HEK293 (cell line): ENCODE measurements around the gene VARS1.
"Not testable (repeated sequence)": the region's sequence is repeated elsewhere in the genome, so short reads cannot be mapped to it uniquely, and the experiment has no call there.

Experiments
- CTCF ChIA-PET: fragments of 350-600 bp; formaldehyde crosslinking; extraction: SDS; loops from one replicate; lab custom pipeline; 2021; ENCODE audit warnings: antibody characterized with exemption; lab: Yijun Ruan, JAX
- POLR2A ChIA-PET: fragments of 300-600 bp; formaldehyde crosslinking; extraction: SDS; loops from one replicate; lab custom pipeline; 2020; ENCODE audit warnings: antibody characterized with exemption, inconsistent platforms; lab: Yijun Ruan, JAX
- H3K27ac ChIP-seq: fragments of 200-500 bp; sonication (Bioruptor generic); 2 replicates; pipeline ENCODE4 v1.5.1; 2014; ENCODE audit warnings: low read depth, low read length, control low read depth, inconsistent platforms; ENCODE audit errors: extremely low read depth
- H3K36me3 ChIP-seq, 2 experiments: fragments of 200-500 bp in 1 of 2; sonication (Bioruptor generic) in 1 of 2; 1 replicate in 1 of 2; 2 replicates in 1 of 2; pipeline ENCODE4 v1.5.1; 2014 to 2017; ENCODE audit warnings: inconsistent platforms in 2 of 2, low read length in 2 of 2; ENCODE audit not compliant: control insufficient read depth in 2 of 2, insufficient read depth in 1 of 2
- H3K4me1 ChIP-seq: fragments of 200-500 bp; sonication (Bioruptor generic); 2 replicates; pipeline ENCODE4 v1.5.1; 2014; ENCODE audit warnings: mild to moderate bottlenecking, low read length, inconsistent platforms; ENCODE audit not compliant: control insufficient read depth, insufficient read depth
- H3K4me3 ChIP-seq: 2 replicates; pipeline ENCODE4 v1.5.1; 2011; ENCODE audit warnings: low read depth, mild to moderate bottlenecking, control low read depth, low read length, moderate library complexity
- H3K9me3 ChIP-seq: fragments of 200-500 bp; sonication (Bioruptor generic); 2 replicates; pipeline ENCODE4 v1.5.1; 2014; ENCODE audit warnings: low read depth, low read length, inconsistent platforms; ENCODE audit not compliant: control insufficient read depth, insufficient read depth
- HOXA7 ChIP-seq: sonication (generic); formaldehyde crosslinking; IDR thresholded peaks from 2 replicates; pipeline ENCODE4 v1.8.1; 2022; ENCODE audit warnings: missing genetic modification reagents, borderline replicate concordance
- HOXC10 ChIP-seq: sonication (generic); formaldehyde crosslinking; IDR thresholded peaks from 2 replicates; pipeline ENCODE4 v1.8.1; 2023; ENCODE audit warnings: mild to moderate bottlenecking, missing genetic modification reagents
- IKZF3 ChIP-seq: fragments of 450-650 bp; IDR thresholded peaks from 2 replicates; pipeline ENCODE4 v1.5.0; 2018; ENCODE audit warnings: missing biosample characterization, mild to moderate bottlenecking, missing genetic modification characterization, moderate library complexity
- KLF17 ChIP-seq: fragments of 450-650 bp; formaldehyde crosslinking; IDR thresholded peaks from 2 replicates; pipeline ENCODE4 v1.5.1; 2016; ENCODE audit warnings: missing biosample characterization, missing genetic modification characterization
- KLF9 ChIP-seq: fragments of 450-650 bp; formaldehyde crosslinking; IDR thresholded peaks from 2 replicates; pipeline ENCODE4 v1.5.1; 2016; ENCODE audit warnings: missing biosample characterization, missing genetic modification characterization, low read depth
- TCF7L2 ChIP-seq: IDR thresholded peaks from 2 replicates; pipeline ENCODE4 v1.6.1; 2011; ENCODE audit warnings: low read depth, mild to moderate bottlenecking, inconsistent platforms, low read length, moderate library complexity, borderline replicate concordance
- WT1 ChIP-seq: fragments of 450-650 bp; formaldehyde crosslinking; IDR thresholded peaks from 2 replicates; pipeline ENCODE4 v1.5.1; 2016; ENCODE audit warnings: missing biosample characterization, missing genetic modification characterization
- ZBTB21 ChIP-seq: fragments of 450-650 bp; formaldehyde crosslinking; IDR thresholded peaks from 2 replicates; pipeline ENCODE4 v1.5.1; 2017; ENCODE audit warnings: missing biosample characterization, missing genetic modification characterization
- ZBTB44 ChIP-seq: fragments of 450-650 bp; IDR thresholded peaks from 2 replicates; pipeline ENCODE4 v1.5.1; 2018; ENCODE audit warnings: missing biosample characterization, mild to moderate bottlenecking, missing genetic modification characterization
- ZFP37 ChIP-seq: fragments of 450-650 bp; formaldehyde crosslinking; IDR thresholded peaks from 2 replicates; pipeline ENCODE4 v1.5.1; 2016; ENCODE audit warnings: missing biosample characterization, missing genetic modification characterization
- ZNF121 ChIP-seq: fragments of 450-650 bp; formaldehyde crosslinking; IDR thresholded peaks from 2 replicates; pipeline ENCODE4 v1.5.1; 2016; ENCODE audit warnings: missing biosample characterization, missing genetic modification characterization
- ZNF214 ChIP-seq: fragments of 450-650 bp; formaldehyde crosslinking; IDR thresholded peaks from 2 replicates; pipeline ENCODE4 v1.5.1; 2017; ENCODE audit warnings: missing biosample characterization, mild to moderate bottlenecking, missing genetic modification characterization, borderline replicate concordance
- ZNF274 ChIP-seq, 2 experiments: fragments of 200-500 bp in 1 of 2; fragments of 450-650 bp in 1 of 2; sonication (Bioruptor generic) in 1 of 2; formaldehyde crosslinking in 1 of 2; IDR thresholded peaks; 2 replicates each; pipeline versions ENCODE4 v1.5.1 to v1.6.1; 2014 to 2016; ENCODE audit warnings: borderline replicate concordance in 1 of 2, inconsistent platforms in 1 of 2, low read length in 1 of 2, missing biosample characterization in 1 of 2, missing genetic modification characterization in 1 of 2
- ZNF366 ChIP-seq: fragments of 450-650 bp; formaldehyde crosslinking; conservative IDR thresholded peaks from 2 replicates; pipeline ENCODE4 v1.5.1; 2016; ENCODE audit warnings: missing biosample characterization, missing genetic modification characterization
- ZNF558 ChIP-seq: fragments of 450-650 bp; formaldehyde crosslinking; IDR thresholded peaks from 2 replicates; pipeline ENCODE4 v1.5.1; 2016; ENCODE audit warnings: missing biosample characterization, missing genetic modification characterization
- ZNF561 ChIP-seq: fragments of 450-650 bp; IDR thresholded peaks from 2 replicates; pipeline ENCODE4 v1.5.1; 2018; ENCODE audit warnings: missing biosample characterization, missing genetic modification characterization, borderline replicate concordance
- ZNF600 ChIP-seq: fragments of 450-650 bp; formaldehyde crosslinking; IDR thresholded peaks from 2 replicates; pipeline ENCODE4 v1.5.1; 2016; ENCODE audit warnings: missing biosample characterization, missing genetic modification characterization
- ZNF621 ChIP-seq: fragments of 450-650 bp; formaldehyde crosslinking; IDR thresholded peaks from 2 replicates; pipeline ENCODE4 v1.5.1; 2017; ENCODE audit warnings: missing biosample characterization, missing genetic modification characterization
- ZNF629 ChIP-seq: fragments of 450-650 bp; formaldehyde crosslinking; IDR thresholded peaks from 2 replicates; pipeline ENCODE4 v1.5.1; 2017; ENCODE audit warnings: missing biosample characterization, missing genetic modification characterization
- ZNF701 ChIP-seq: fragments of 450-650 bp; formaldehyde crosslinking; IDR thresholded peaks from 2 replicates; pipeline ENCODE4 v1.5.1; 2016; ENCODE audit warnings: missing biosample characterization, missing genetic modification characterization
- ZSCAN23 ChIP-seq: fragments of 450-650 bp; formaldehyde crosslinking; IDR thresholded peaks from 2 replicates; pipeline ENCODE4 v1.5.1; 2016; ENCODE audit warnings: missing biosample characterization, missing genetic modification characterization

VARS1 gene

GRCh38 chr6:31838968-31839367, 43.4 kb upstream of the VARS1 start:
- ChIA-PET CTCF (interaction anchor here (0.6 to 1.5 kb wide), 7 partner anchors 32 to 133 kb away, joined by 3 to 10 read pairs (median 4); partner anchors contain the start of genes LSM2 and VARS1), POLR2A (interaction anchor here (1.3 to 12.5 kb wide), 6 partner anchors 12 to 133 kb away, joined by 3 to 125 read pairs (median 8); partner anchors contain the start of genes DXO, HSPA1A, HSPA1B and HSPA1L)
- H3K36me3 ChIP-seq = peaks cover 47 to 52% of the 10 kb centered on the region in 2 experiments
- peaks cover 9% of the 10 kb centered on the region for H3K4me1 ChIP-seq
- H3K9me3 ChIP-seq = no peaks in the 10 kb centered on the region
- no peak overlapping the region for H3K4me3 ChIP-seq
- 0 out of 2 replicates have a peak, but pooled peaks have one; percentile 17 for TF ChIP-seq ZNF121 (tag by site-specific recombination)
- TF ChIP-seq ZSCAN23 (tag by site-specific recombination) = no peak
- no peak overlapping the region for H3K27ac ChIP-seq

- ChIA-PET POLR2A (interaction anchor here (0.5 to 12.5 kb wide), 5 partner anchors 11 to 31 kb away, joined by 4 to 125 read pairs (median 10); partner anchors contain the start of genes HSPA1A, HSPA1B, HSPA1L and LSM2), CTCF (interaction anchor here (0.6 to 1.5 kb wide), 4 partner anchors 15 to 69 kb away, joined by 3 to 10 read pairs (median 5); partner anchors contain the start of genes LSM2 and VARS1)
- H3K36me3 ChIP-seq = peaks cover 47 to 52% of the 10 kb centered on the region in 2 experiments
- not testable (repeated sequence) for H3K9me3 ChIP-seq, H3K27ac ChIP-seq, H3K4me1 ChIP-seq, H3K4me3 ChIP-seq
Observed at GRCh38 chr6:31838114-31838553, 42.6 kb upstream of the VARS1 start.

GRCh38 chr6:31837369-31838113, 42.0 kb upstream of the VARS1 start:
- Histone ChIP-seq H3K4me3 (peak overlapping the region; percentile 9; the same call in 1 of the 2 replicates), H3K36me3 (peaks cover 47 to 52% of the 10 kb centered on the region in 2 experiments), H3K4me1 (peaks cover 9% of the 10 kb centered on the region), H3K9me3 (no peaks in the 10 kb centered on the region), H3K27ac (peak overlapping the region; percentile 35; the same call in 1 of the 2 replicates)
- ChIA-PET POLR2A (interaction anchor here (0.5 to 12.5 kb wide), 13 partner anchors 9 to 115 kb away, joined by 3 to 125 read pairs (median 5); partner anchors contain the start of genes EHMT2, HSPA1A, HSPA1B and HSPA1L), CTCF (interaction anchor here (0.6 to 1.6 kb wide), 4 partner anchors 16 to 68 kb away, joined by 3 to 10 read pairs (median 5); partner anchors contain the start of gene VARS1)
- TF ChIP-seq ZNF214 (tag by site-specific recombination) (no peak), ZNF561 (no peak), ZNF558 (tag by site-specific recombination) (no peak), ZNF274 (IDR thresholded peaks at IDR 0.05; ENCODE audit: low read length) (no peak), ZNF274 (tag by site-specific recombination; IDR thresholded peaks at IDR 0.05; ENCODE audit: borderline replicate concordance) (no peak), HOXC10 (no peak), ZBTB44 (tag by site-specific recombination) (no peak), ZNF701 (tag by site-specific recombination) (no peak), TCF7L2 (no peak), ZNF621 (no peak)

GRCh38 chr6:31836474-31837368, 41.2 kb upstream of the VARS1 start:
- CTCF ChIA-PET = interaction anchor here (0.6 to 1.6 kb wide), 5 partner anchors 31 to 240 kb away, joined by 3 to 5 read pairs (median 4); no protein-coding TSS in a partner anchor
- Histone ChIP-seq H3K4me1 (peaks cover 9% of the 10 kb centered on the region), H3K27ac (peak overlapping the region; percentile 88), H3K36me3 (peaks cover 47 to 53% of the 10 kb centered on the region in 2 experiments), H3K9me3 (no peaks in the 10 kb centered on the region), H3K4me3 (peak overlapping the region; percentile 79)
- POLR2A ChIA-PET = interaction anchor here (0.5 to 12.5 kb wide), 16 partner anchors 9 to 176 kb away, joined by 3 to 125 read pairs (median 6); partner anchors contain the start of genes C6orf47, EHMT2, HSPA1B and LSM2
- no peak for TF ChIP-seq ZNF600 (tag by site-specific recombination)
- peak; percentile 84 for TF ChIP-seq WT1 (tag by site-specific recombination)
- peak; percentile 92 for TF ChIP-seq ZNF629 (tag by site-specific recombination)
- TF ChIP-seq ZFP37 (tag by site-specific recombination) = 0 out of 2 replicates have a peak, but pooled peaks have one; percentile 52
- TF ChIP-seq HOXA7 = no peak
- TF ChIP-seq IKZF3 (tag by site-specific recombination) = 0 out of 2 replicates have a peak, but pooled peaks have one; percentile 47
- TF ChIP-seq KLF17 (tag by site-specific recombination) = peak; percentile 75
- peak; percentile 82 for TF ChIP-seq ZBTB21 (tag by site-specific recombination)
- TF ChIP-seq ZNF366 (tag by site-specific recombination) = peak; percentile 79
- 0 out of 2 replicates have a peak, but pooled peaks have one; percentile 12 for TF ChIP-seq KLF9
